HEK293 (cell line): ENCODE data around the gene ERP44.

Experiments used
- ZNF324 ChIP-seq: fragments of 450-650 bp; formaldehyde crosslinking; IDR thresholded peaks from 2 replicates; pipeline ENCODE4 v1.5.1; 2016; ENCODE audit warnings: missing biosample characterization, missing genetic modification characterization
- ZNF416 ChIP-seq: fragments of 450-650 bp; formaldehyde crosslinking; IDR thresholded peaks from 2 replicates; pipeline ENCODE4 v1.5.1; 2016; ENCODE audit warnings: missing biosample characterization, missing genetic modification characterization
- ZNF664 ChIP-seq: fragments of 450-650 bp; formaldehyde crosslinking; IDR thresholded peaks from 2 replicates; pipeline ENCODE4 v1.5.1; 2016; ENCODE audit warnings: missing biosample characterization, missing genetic modification characterization
- TF ChIP-seq, protein P1 (sequence below): fragments of 450-650 bp; formaldehyde crosslinking; IDR thresholded peaks from 2 replicates; pipeline ENCODE4 v1.5.1; 2017; ENCODE audit warnings: missing biosample characterization, missing genetic modification characterization
- TF ChIP-seq, protein P2 (sequence below): fragments of 450-650 bp; formaldehyde crosslinking; IDR thresholded peaks from 2 replicates; pipeline ENCODE4 v1.5.1; 2016; ENCODE audit warnings: missing biosample characterization, missing genetic modification characterization
- TF ChIP-seq, protein P3 (sequence below): fragments of 450-650 bp; formaldehyde crosslinking; IDR thresholded peaks from 2 replicates; pipeline ENCODE4 v1.5.1; 2016; ENCODE audit warnings: missing biosample characterization, missing genetic modification characterization

DNA sequence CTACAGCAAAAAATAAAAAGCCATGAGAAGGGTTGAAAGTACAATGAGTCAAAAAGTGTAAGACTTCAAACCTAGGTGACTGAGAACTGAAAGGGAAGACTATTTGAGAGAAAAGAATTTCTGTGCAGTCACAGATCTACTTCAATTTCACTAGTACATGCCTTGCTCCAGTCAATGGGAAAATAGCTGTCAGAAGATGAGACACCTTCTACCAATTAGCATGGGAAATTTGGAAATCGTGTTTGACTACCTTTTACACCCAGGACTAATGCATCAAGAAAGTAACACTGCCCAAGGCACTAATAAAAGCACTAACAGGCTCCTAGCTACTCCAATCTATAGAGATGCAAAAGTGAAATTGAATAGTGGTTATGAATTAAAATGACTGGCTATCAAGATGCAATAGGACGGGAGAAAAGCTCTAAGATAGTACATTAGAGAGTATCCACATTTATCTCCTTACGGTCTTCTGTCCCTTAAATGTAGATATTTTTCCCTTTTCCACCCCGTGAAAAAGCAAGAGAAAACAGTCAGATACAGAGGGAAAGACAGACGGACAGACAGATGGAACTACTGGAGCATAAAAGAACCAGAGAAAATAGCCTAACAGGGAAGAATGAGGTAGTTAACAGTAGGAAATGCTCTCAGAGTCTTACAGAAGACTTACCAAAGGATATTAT, 15.2 kb downstream of the ERP44 start:
- TF ChIP-seq ZNF664 (no peak), ZNF416 (tag by site-specific recombination) (no peak), ZNF324 (tag by site-specific recombination) (no peak)
- TF ChIP-seq, protein P1, sequence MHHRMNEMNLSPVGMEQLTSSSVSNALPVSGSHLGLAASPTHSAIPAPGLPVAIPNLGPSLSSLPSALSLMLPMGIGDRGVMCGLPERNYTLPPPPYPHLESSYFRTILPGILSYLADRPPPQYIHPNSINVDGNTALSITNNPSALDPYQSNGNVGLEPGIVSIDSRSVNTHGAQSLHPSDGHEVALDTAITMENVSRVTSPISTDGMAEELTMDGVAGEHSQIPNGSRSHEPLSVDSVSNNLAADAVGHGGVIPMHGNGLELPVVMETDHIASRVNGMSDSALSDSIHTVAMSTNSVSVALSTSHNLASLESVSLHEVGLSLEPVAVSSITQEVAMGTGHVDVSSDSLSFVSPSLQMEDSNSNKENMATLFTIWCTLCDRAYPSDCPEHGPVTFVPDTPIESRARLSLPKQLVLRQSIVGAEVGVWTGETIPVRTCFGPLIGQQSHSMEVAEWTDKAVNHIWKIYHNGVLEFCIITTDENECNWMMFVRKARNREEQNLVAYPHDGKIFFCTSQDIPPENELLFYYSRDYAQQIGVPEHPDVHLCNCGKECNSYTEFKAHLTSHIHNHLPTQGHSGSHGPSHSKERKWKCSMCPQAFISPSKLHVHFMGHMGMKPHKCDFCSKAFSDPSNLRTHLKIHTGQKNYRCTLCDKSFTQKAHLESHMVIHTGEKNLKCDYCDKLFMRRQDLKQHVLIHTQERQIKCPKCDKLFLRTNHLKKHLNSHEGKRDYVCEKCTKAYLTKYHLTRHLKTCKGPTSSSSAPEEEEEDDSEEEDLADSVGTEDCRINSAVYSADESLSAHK (tag by site-specific recombination), result no peak
- TF ChIP-seq, protein P2, sequence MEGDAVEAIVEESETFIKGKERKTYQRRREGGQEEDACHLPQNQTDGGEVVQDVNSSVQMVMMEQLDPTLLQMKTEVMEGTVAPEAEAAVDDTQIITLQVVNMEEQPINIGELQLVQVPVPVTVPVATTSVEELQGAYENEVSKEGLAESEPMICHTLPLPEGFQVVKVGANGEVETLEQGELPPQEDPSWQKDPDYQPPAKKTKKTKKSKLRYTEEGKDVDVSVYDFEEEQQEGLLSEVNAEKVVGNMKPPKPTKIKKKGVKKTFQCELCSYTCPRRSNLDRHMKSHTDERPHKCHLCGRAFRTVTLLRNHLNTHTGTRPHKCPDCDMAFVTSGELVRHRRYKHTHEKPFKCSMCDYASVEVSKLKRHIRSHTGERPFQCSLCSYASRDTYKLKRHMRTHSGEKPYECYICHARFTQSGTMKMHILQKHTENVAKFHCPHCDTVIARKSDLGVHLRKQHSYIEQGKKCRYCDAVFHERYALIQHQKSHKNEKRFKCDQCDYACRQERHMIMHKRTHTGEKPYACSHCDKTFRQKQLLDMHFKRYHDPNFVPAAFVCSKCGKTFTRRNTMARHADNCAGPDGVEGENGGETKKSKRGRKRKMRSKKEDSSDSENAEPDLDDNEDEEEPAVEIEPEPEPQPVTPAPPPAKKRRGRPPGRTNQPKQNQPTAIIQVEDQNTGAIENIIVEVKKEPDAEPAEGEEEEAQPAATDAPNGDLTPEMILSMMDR (tag by site-specific recombination), result no peak
- TF ChIP-seq, protein P3, sequence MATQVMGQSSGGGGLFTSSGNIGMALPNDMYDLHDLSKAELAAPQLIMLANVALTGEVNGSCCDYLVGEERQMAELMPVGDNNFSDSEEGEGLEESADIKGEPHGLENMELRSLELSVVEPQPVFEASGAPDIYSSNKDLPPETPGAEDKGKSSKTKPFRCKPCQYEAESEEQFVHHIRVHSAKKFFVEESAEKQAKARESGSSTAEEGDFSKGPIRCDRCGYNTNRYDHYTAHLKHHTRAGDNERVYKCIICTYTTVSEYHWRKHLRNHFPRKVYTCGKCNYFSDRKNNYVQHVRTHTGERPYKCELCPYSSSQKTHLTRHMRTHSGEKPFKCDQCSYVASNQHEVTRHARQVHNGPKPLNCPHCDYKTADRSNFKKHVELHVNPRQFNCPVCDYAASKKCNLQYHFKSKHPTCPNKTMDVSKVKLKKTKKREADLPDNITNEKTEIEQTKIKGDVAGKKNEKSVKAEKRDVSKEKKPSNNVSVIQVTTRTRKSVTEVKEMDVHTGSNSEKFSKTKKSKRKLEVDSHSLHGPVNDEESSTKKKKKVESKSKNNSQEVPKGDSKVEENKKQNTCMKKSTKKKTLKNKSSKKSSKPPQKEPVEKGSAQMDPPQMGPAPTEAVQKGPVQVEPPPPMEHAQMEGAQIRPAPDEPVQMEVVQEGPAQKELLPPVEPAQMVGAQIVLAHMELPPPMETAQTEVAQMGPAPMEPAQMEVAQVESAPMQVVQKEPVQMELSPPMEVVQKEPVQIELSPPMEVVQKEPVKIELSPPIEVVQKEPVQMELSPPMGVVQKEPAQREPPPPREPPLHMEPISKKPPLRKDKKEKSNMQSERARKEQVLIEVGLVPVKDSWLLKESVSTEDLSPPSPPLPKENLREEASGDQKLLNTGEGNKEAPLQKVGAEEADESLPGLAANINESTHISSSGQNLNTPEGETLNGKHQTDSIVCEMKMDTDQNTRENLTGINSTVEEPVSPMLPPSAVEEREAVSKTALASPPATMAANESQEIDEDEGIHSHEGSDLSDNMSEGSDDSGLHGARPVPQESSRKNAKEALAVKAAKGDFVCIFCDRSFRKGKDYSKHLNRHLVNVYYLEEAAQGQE (tag by site-specific recombination), result no peak
